RWPE1 (cell line): Measurements from ENCODE around the gene ASPN.

Experiments used
- CTCF ChIA-PET: fragments of 350-600 bp; sonication (Branson Sonifier 250); formaldehyde crosslinking; extraction: SDS; loops from one replicate; lab custom pipeline; 2021; lab: Yijun Ruan, JAX
- POLR2A ChIA-PET: fragments of 400-600 bp; formaldehyde crosslinking; extraction: SDS; loops from one replicate; lab custom pipeline; 2020; ENCODE audit warnings: antibody characterized with exemption; ENCODE audit not compliant: low non-redundant PET; lab: Yijun Ruan, JAX
- DNase-seq: peaks from one replicate; pipeline ENCODE4 v3.0.0; 2012; ENCODE audit warnings: low spot score
- H3K27ac ChIP-seq: fragments of 450-650 bp; 2 replicates; pipeline ENCODE4 v1.5.1; 2017
- TF ChIP-seq, protein P1 (sequence below): fragments of 450-650 bp; conservative IDR thresholded peaks from 2 replicates; pipeline ENCODE4 v1.5.1; 2017; ENCODE audit warnings: low read depth, mild to moderate bottlenecking

ASPN gene

DNA sequence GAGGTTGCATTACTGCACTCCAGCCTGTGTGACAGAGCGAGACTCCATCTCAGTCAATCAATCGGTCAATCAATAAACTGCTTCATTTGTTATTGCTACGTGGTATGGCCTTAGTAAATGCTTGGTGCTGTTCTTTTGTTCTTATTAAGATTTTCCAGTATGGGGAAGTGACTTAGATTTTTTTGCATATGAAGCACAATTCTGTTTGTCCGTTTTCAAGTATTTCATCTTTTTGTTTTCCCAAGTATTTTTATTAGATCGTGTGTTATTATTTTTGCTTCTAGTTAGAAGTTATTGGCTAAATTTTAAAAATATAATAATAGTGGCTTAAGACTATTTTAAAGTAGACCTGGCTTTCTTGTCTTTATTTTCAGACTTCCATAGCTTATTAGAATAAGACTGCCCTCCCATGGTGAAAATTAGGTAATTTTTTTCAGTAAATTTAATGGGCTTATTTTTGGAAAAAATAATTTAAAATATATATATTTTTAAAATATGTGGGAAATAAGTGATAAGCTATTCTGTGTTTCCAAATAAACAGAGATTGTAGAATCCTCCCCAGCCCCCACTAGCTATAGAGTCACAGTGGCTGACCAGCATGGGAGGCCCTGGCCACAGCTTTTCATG, 43.3 kb downstream of the ASPN start:
- TF ChIP-seq, protein P1, sequence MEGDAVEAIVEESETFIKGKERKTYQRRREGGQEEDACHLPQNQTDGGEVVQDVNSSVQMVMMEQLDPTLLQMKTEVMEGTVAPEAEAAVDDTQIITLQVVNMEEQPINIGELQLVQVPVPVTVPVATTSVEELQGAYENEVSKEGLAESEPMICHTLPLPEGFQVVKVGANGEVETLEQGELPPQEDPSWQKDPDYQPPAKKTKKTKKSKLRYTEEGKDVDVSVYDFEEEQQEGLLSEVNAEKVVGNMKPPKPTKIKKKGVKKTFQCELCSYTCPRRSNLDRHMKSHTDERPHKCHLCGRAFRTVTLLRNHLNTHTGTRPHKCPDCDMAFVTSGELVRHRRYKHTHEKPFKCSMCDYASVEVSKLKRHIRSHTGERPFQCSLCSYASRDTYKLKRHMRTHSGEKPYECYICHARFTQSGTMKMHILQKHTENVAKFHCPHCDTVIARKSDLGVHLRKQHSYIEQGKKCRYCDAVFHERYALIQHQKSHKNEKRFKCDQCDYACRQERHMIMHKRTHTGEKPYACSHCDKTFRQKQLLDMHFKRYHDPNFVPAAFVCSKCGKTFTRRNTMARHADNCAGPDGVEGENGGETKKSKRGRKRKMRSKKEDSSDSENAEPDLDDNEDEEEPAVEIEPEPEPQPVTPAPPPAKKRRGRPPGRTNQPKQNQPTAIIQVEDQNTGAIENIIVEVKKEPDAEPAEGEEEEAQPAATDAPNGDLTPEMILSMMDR = peak; percentile 21; the same call in 1 of the 2 replicates
- peak; percentile 38 for DNase-seq
- H3K27ac ChIP-seq = no peak overlapping the region
- ChIA-PET CTCF (interaction anchor here (0.6 to 1.3 kb wide), 6 partner anchors 9 to 670 kb away, joined by 3 to 4 read pairs (median 4); no protein-coding TSS in a partner anchor), POLR2A (no interaction called here)

DNA sequence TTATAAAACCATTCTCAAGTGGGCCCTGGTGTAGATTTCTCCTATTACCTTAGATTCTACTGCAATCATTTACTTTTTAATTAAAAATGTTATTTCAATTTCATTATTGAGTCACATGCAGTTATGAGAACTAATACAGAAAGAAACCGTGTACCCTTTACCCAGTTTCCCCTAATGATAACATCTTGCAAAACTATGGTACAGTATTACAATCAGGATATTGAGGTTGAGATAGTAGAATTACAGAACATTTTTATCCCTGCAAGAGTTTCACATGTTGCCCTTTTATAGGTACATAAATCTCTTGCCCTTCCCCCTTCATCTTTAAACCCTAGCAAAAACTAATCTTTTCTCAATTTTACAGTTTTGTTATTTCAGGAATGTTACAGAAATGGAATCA, 47.0 kb downstream of the ASPN start:
- DNase-seq = no peak
- CTCF ChIA-PET = no interaction called here
- POLR2A ChIA-PET = no interaction called here
- TF ChIP-seq, protein P1 = no peak
- H3K27ac ChIP-seq = no peak overlapping the region

DNA sequence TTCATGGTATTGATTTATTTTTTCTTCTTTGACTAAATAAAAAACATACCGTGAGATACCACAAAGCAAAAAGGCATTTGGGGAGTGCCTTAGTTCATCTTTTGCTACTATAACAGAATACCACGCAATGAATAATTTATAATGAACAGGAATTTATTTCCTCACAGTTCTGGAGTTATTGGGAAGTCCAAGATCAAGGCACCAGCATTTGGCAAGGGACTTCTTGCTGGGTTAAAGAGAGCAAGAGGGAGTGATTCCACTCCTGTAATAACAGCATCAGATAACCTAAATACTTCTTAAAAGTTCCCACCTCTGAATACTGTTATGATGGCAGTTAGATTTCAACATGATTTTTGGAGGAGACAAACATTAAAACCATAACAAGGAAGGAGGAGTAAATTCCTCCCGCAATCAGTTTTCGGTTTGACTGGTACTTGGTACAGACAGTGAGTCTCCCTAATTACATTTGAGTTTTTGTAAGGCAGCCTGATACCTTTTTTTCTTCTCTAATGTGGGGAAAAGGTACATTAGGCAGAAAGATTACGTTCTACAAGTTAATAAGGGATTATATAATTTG, 49.2 kb downstream of the ASPN start:
- POLR2A ChIA-PET = no interaction called here
- DNase-seq = no peak
- no peak overlapping the region for H3K27ac ChIP-seq
- CTCF ChIA-PET = no interaction called here
- TF ChIP-seq, protein P1 = no peak

DNA sequence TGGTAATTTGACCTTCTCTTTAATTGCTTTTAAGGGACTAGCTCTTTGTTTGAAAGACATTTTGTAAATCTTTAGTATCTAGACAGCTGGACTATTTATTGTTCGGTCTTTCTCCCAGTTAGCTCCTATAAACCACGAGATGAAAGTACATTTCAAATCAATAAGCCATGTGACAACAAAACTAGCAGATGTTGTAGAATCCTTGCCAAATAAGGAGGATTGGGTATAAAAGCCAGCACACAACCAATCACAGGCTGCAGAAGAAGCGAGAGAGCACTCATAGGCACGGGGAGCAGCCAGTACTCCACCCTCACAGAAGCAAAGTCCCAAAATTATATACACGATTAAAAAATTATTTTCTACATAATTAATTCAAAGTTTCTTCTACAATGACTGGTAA, 50.0 kb downstream of the ASPN start:
- ChIA-PET CTCF (interaction anchor here (0.6 to 0.7 kb wide), 2 partner anchors 8 to 158 kb away, joined by 3 to 8 read pairs; no protein-coding TSS in a partner anchor), POLR2A (no interaction called here)
- DNase-seq = no peak
- TF ChIP-seq, protein P1 = no peak
- H3K27ac ChIP-seq = no peak overlapping the region

DNA sequence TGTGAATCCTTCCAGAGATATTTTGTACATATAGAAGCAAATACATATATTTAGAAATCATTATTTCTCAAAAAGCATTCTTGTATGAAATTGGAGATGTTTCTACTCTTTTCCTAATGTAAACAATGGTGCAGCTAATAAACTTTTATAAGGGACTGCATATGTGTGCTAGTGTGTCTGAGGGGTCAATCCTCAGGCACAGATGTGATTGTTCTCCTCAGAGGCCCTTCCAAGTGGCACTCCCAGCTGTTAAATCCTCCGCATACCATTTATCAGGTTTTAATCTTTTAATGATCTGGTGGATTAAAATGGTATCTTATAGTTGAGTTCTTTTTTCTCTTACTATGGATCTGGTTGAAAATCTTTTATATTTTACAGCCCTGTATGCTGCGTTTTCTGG, 52.5 kb downstream of the ASPN start:
- TF ChIP-seq, protein P1 = no peak
- POLR2A ChIA-PET = no interaction called here
- DNase-seq = no peak
- CTCF ChIA-PET = interaction anchor here (1.1 kb wide), 1 partner anchor 9 kb away, joined by 4 read pairs; no protein-coding TSS in a partner anchor
- H3K27ac ChIP-seq = no peak overlapping the region

DNA sequence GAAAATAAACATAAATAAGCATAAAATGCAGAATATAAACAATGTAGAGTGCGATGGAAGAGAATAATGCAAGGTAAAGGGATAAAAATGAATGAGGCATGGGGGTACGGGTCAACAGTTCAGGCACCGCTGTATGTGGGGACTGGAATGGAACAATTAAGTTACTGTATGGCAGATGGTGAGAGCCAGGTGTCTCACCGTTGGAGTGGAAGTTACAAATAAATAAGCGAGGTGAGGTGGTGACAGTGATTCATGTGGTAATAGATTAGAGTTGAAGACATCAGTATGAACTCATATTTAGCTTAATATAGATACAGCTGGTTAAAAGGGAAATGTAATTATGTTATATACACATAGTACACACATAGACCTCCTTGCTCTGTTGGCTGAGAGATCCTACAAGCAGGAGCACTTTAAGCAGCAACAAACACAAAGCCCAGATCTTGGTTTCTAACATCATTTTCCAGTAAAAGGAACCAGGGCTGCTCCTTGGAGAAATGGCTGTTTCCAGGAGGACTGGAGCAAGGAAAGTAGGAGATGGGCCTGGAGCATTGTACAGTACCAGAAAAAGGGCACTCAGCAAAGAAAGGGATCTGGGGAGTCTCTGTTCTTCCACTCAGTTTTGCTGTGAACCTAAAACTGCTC, 55.7 kb downstream of the ASPN start:
- POLR2A ChIA-PET = no interaction called here
- TF ChIP-seq, protein P1 = no peak
- no peak overlapping the region for H3K27ac ChIP-seq
- DNase-seq = no peak
- CTCF ChIA-PET = interaction anchor here (0.6 kb wide), 2 partner anchors 75 to 296 kb away, joined by 3 read pairs; no protein-coding TSS in a partner anchor
